IMR-90 (cell line): ENCODE data around the gene ZNF407.

Source experiments
- CHD1 ChIP-seq: IDR thresholded peaks from 2 replicates; pipeline ENCODE4 v1.6.1; 2012; ENCODE audit warnings: low read depth, low read length, improper control_type of control experiment
- CTCF ChIP-seq: conservative IDR thresholded peaks from 2 replicates; pipeline ENCODE4 v1.5.1; 2012; ENCODE audit warnings: mild to moderate bottlenecking, low read depth, low read length, improper control_type of control experiment
- ELK1 ChIP-seq: fragments of 150-350 bp; IDR thresholded peaks from 2 replicates; pipeline ENCODE4 v1.6.1; 2016; ENCODE audit warnings: low read depth, mild to moderate bottlenecking, low read length, moderate library complexity, borderline replicate concordance
- FOS ChIP-seq: fragments of 150-350 bp; IDR thresholded peaks from 2 replicates; pipeline ENCODE4 v1.6.1; 2016; ENCODE audit warnings: low read depth, low read length
- MAZ ChIP-seq: IDR thresholded peaks from 2 replicates; pipeline ENCODE4 v1.6.1; 2012; ENCODE audit warnings: low read depth, mild to moderate bottlenecking, low read length, improper control_type of control experiment, moderate library complexity, borderline replicate concordance
- POLR2A ChIP-seq: IDR thresholded peaks from 2 replicates; pipeline ENCODE4 v1.6.1; 2012; ENCODE audit warnings: mild to moderate bottlenecking, low read depth, low read length
- RAD21 ChIP-seq: IDR thresholded peaks from 2 replicates; pipeline ENCODE4 v1.6.1; 2012; ENCODE audit warnings: low read length, improper control_type of control experiment
- RCOR1 ChIP-seq: IDR thresholded peaks from 2 replicates; pipeline ENCODE4 v1.6.1; 2012; ENCODE audit warnings: mild to moderate bottlenecking, low read length, improper control_type of control experiment; ENCODE audit not compliant: insufficient replicate concordance
- RFX5 ChIP-seq: IDR thresholded peaks from 2 replicates; pipeline ENCODE4 v1.8.0; 2012; ENCODE audit warnings: low read depth, mild to moderate bottlenecking, low read length, moderate library complexity
- TF ChIP-seq, protein P1 (sequence below): fragments of 150-350 bp; IDR thresholded peaks from 2 replicates; pipeline ENCODE4 v1.6.1; 2017; ENCODE audit warnings: mild to moderate bottlenecking, antibody characterized with exemption, low read length, low read depth

DNA sequence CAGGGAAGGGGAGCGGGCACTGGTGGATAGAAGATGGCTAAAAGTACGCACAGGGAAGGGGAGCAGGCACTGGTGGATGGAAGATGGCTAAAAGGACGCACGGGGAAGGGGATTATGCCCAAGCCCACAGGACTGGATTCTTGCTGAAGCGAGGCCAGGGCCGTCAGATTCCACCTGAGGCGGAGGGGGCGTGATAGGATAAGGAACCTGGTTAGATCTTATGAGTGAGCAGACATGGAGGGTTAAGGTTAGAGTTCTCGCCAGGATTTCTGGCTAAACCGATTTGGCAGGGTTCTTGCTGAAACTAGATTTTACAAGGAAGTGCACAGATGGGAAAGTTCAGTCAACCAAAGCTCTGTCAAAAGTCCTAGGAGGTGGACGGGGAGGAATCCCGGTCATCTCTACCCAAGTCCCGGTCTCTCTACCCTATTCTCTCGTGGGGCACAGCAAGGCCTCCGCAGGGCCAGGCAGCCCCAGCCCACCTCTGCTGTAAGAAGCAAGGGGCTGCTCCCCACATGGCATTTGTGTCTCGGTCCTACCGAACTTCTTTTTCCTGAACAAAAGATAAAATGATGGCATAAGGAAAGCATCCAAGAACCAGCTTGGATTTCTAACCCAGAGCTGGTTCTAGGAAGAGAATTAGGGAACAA, 470.5 kb downstream of the ZNF407 start:
- TF ChIP-seq CHD1: no peak
- TF ChIP-seq CTCF: no peak
- TF ChIP-seq MAZ: no peak
- TF ChIP-seq POLR2A: no peak
- TF ChIP-seq ELK1: no peak
- TF ChIP-seq, protein P1, sequence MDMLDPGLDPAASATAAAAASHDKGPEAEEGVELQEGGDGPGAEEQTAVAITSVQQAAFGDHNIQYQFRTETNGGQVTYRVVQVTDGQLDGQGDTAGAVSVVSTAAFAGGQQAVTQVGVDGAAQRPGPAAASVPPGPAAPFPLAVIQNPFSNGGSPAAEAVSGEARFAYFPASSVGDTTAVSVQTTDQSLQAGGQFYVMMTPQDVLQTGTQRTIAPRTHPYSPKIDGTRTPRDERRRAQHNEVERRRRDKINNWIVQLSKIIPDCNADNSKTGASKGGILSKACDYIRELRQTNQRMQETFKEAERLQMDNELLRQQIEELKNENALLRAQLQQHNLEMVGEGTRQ: no peak
- no peak for TF ChIP-seq RCOR1
- no peak for TF ChIP-seq RAD21
- no peak for TF ChIP-seq RFX5
- no peak for TF ChIP-seq FOS
